ENCODE data around the gene RNF145. TPM values are rescaled to one million over a fixed set of nuclear protein-coding genes. Genes with fewer than 3 reads are reported as not detected.

The RNF145 gene
- total and polyA plus RNA-seq, 2 donors (not counting 1 experiment from before 2014, with no cell fraction given): 24.5 to 57.2 TPM

GRCh38 chr5:159224471-159224870 is 15.1 kb upstream of the RNF145 start:
- no peaks in the 10 kb centered on the region for H4K20me1 ChIP-seq (ENCODE audit: control insufficient read depth, insufficient read depth, low read length, poor library complexity, severe bottlenecking)
- intact Hi-C loops (cut with micrococcal nuclease): no loop called here
- H3K9me3 ChIP-seq (ENCODE audit: control extremely low read depth in 1 of 3, control insufficient read depth in 2 of 3, insufficient read depth in 1 of 3, low read length in 2 of 3): no peaks in the 10 kb centered on the region
- H3K4me1 ChIP-seq (ENCODE audit: control insufficient read depth in 2 of 2, insufficient read depth in 2 of 2, low read length in 2 of 2): no peaks in the 10 kb centered on the region
- DNase-seq (no peak), ATAC-seq (ENCODE audit: low read depth) (no peak)
- no peak overlapping the region for H3K9ac ChIP-seq (ENCODE audit: low read length)
- WGBS (ENCODE audit: insufficient coverage): 80% methylated on average over 1 of the region's 2 CpGs
- no peaks in the 10 kb centered on the region for H3K36me3 ChIP-seq (replicated peaks in 1 of 2; ENCODE audit: control extremely low read depth in 1 of 2, control insufficient read depth in 1 of 2, extremely low read depth in 1 of 2, insufficient read depth in 2 of 2, low read length in 1 of 2)
- ChIA-PET POLR2A (no interaction called here), CTCF (no interaction called here)
- H3K27ac ChIP-seq (ENCODE audit: low read length in 2 of 2): no peak overlapping the region
- no peaks in the 10 kb centered on the region for H3K27me3 ChIP-seq (replicated peaks in 1 of 4; ENCODE audit: control extremely low read depth in 1 of 4, control insufficient read depth in 3 of 4, insufficient read depth in 4 of 4, low read length in 3 of 4)
- TF ChIP-seq EZH2 (IDR thresholded peaks at IDR 0.05; ENCODE audit: borderline replicate concordance, insufficient read depth, low read depth, low read length, poor library complexity, severe bottlenecking) (no peak), CTCF (IDR thresholded peaks at IDR 0.05) (no peak)
- no peak overlapping the region for H3K27ac Mint-ChIP-seq
- no peak overlapping the region for H2AFZ ChIP-seq (ENCODE audit: insufficient read depth, low read depth, low read length, poor library complexity, severe bottlenecking)
- H3K4me3 Mint-ChIP-seq: no peak overlapping the region
- peaks cover 11% of the 10 kb centered on the region for H3K27me3 Mint-ChIP-seq
- H3K4me1 Mint-ChIP-seq: no peaks in the 10 kb centered on the region
- no peak overlapping the region for H3K4me3 ChIP-seq (ENCODE audit: control extremely low read depth in 1 of 5, extremely low read depth in 1 of 5, insufficient read depth in 1 of 5, low read depth in 2 of 5, low read length in 4 of 5)
- no peaks in the 10 kb centered on the region for H3K9me3 Mint-ChIP-seq (ENCODE audit: insufficient read depth)
- H3K4me2 ChIP-seq (replicated peaks; ENCODE audit: low read depth, low read length, poor library complexity, severe bottlenecking): no peak overlapping the region
- no peaks in the 10 kb centered on the region for H3K79me2 ChIP-seq (ENCODE audit: control insufficient read depth, insufficient read depth, low read length)

GRCh38 chr5:159223469-159223868 is 14.1 kb upstream of the RNF145 start:
- no peak overlapping the region for H3K27ac Mint-ChIP-seq
- no peaks in the 10 kb centered on the region for H3K9me3 Mint-ChIP-seq (ENCODE audit: insufficient read depth)
- no peaks in the 10 kb centered on the region for H3K79me2 ChIP-seq (ENCODE audit: control insufficient read depth, insufficient read depth, low read length)
- no peak overlapping the region for H2AFZ ChIP-seq (ENCODE audit: insufficient read depth, low read depth, low read length, poor library complexity, severe bottlenecking)
- no peaks in the 10 kb centered on the region for H3K36me3 ChIP-seq (replicated peaks in 1 of 2; ENCODE audit: control extremely low read depth in 1 of 2, control insufficient read depth in 1 of 2, extremely low read depth in 1 of 2, insufficient read depth in 2 of 2, low read length in 1 of 2)
- no peak overlapping the region for H3K4me3 Mint-ChIP-seq
- H3K9me3 ChIP-seq (ENCODE audit: control extremely low read depth in 1 of 3, control insufficient read depth in 2 of 3, insufficient read depth in 1 of 3, low read length in 2 of 3): no peaks in the 10 kb centered on the region
- H3K27me3 Mint-ChIP-seq: peaks cover 11% of the 10 kb centered on the region
- H3K9ac ChIP-seq (ENCODE audit: low read length): no peak overlapping the region
- TF ChIP-seq EZH2 (IDR thresholded peaks at IDR 0.05; ENCODE audit: borderline replicate concordance, insufficient read depth, low read depth, low read length, poor library complexity, severe bottlenecking): no peak
- TF ChIP-seq CTCF (IDR thresholded peaks at IDR 0.05): no peak
- H3K4me1 Mint-ChIP-seq: no peaks in the 10 kb centered on the region
- intact Hi-C loops (cut with micrococcal nuclease): no loop called here
- H3K27ac ChIP-seq (ENCODE audit: low read length in 2 of 2): no peak overlapping the region
- no peaks in the 10 kb centered on the region for H3K27me3 ChIP-seq (replicated peaks in 1 of 4; ENCODE audit: control extremely low read depth in 1 of 4, control insufficient read depth in 3 of 4, insufficient read depth in 4 of 4, low read length in 3 of 4)
- no peak overlapping the region for H3K4me3 ChIP-seq (ENCODE audit: control extremely low read depth in 1 of 5, extremely low read depth in 1 of 5, insufficient read depth in 1 of 5, low read depth in 2 of 5, low read length in 4 of 5)
- no peaks in the 10 kb centered on the region for H4K20me1 ChIP-seq (ENCODE audit: control insufficient read depth, insufficient read depth, low read length, poor library complexity, severe bottlenecking)
- POLR2A ChIA-PET: no interaction called here
- H3K4me1 ChIP-seq (ENCODE audit: control insufficient read depth in 2 of 2, insufficient read depth in 2 of 2, low read length in 2 of 2): no peaks in the 10 kb centered on the region
- no CpG with 5 or more reads among the region's 3 CpGs for WGBS (ENCODE audit: insufficient coverage)
- no peak overlapping the region for H3K4me2 ChIP-seq (replicated peaks; ENCODE audit: low read depth, low read length, poor library complexity, severe bottlenecking)
- DNase-seq: no peak
- CTCF ChIA-PET: interaction anchor here (0.9 to 1.0 kb wide), 2 partner anchors 18 to 66 kb away, joined by 4 read pairs; no protein-coding TSS in a partner anchor
- no peak for ATAC-seq (ENCODE audit: low read depth)
